PFSK-1 (cell line): Measurements from ENCODE around the gene PLEKHH1.

Source experiments
- FOXP2 ChIP-seq: optimal IDR thresholded peaks from 2 replicates; pipeline ENCODE3; 2011; ENCODE audit warnings: borderline replicate concordance, control low read depth, inconsistent platforms; ENCODE audit not compliant: insufficient read depth; ENCODE audit errors: extremely low read length, extremely low read depth
- POLR2AphosphoS5 ChIP-seq: IDR thresholded peaks from 2 replicates; pipeline ENCODE4 v1.6.1; 2012; ENCODE audit warnings: low read depth, mild to moderate bottlenecking, control low read depth, low read length, moderate library complexity
- SIN3A ChIP-seq: IDR thresholded peaks from 2 replicates; pipeline ENCODE4 v1.6.1; 2012; ENCODE audit warnings: mild to moderate bottlenecking, low read length, moderate library complexity, borderline replicate concordance; ENCODE audit not compliant: insufficient read depth
- TAF1 ChIP-seq: IDR thresholded peaks from 2 replicates; pipeline ENCODE4 v1.6.1; 2012; ENCODE audit warnings: low read length, control low read depth, borderline replicate concordance; ENCODE audit not compliant: insufficient read depth
- TF ChIP-seq, protein P1 (sequence below), 2 experiments: IDR thresholded peaks; 2 replicates each; pipeline versions ENCODE4 v1.6.1 to v1.8.0; 2011 to 2012; ENCODE audit warnings: low read depth in 2 of 2, low read length in 2 of 2, control low read depth in 1 of 2, inconsistent platforms in 1 of 2, mild to moderate bottlenecking in 1 of 2, moderate library complexity in 1 of 2; ENCODE audit not compliant: insufficient read depth in 1 of 2

The PLEKHH1 gene

DNA sequence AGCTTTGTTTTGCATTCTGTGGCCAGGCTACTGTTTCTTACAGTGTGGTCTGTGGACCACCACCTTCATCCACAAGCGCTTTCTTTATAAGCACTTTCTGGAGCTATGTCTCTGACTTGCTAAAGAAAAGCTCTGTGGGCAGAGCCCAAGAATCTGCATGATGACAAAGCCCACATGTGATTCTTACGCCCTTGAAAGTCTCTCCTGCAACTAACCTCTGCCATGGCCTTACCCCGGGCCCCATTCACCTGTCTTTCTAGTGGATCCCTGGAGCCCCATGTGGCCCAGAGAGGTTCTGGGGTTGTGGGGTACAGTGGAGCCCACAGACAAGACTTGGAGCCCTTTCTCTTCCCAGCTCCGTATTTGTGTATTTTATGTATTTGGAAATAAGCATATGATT, 16.6 kb downstream of the PLEKHH1 start:
- TF ChIP-seq POLR2AphosphoS5 (no peak), TAF1 (no peak), SIN3A (no peak), FOXP2 (no peak)
- TF ChIP-seq, protein P1, sequence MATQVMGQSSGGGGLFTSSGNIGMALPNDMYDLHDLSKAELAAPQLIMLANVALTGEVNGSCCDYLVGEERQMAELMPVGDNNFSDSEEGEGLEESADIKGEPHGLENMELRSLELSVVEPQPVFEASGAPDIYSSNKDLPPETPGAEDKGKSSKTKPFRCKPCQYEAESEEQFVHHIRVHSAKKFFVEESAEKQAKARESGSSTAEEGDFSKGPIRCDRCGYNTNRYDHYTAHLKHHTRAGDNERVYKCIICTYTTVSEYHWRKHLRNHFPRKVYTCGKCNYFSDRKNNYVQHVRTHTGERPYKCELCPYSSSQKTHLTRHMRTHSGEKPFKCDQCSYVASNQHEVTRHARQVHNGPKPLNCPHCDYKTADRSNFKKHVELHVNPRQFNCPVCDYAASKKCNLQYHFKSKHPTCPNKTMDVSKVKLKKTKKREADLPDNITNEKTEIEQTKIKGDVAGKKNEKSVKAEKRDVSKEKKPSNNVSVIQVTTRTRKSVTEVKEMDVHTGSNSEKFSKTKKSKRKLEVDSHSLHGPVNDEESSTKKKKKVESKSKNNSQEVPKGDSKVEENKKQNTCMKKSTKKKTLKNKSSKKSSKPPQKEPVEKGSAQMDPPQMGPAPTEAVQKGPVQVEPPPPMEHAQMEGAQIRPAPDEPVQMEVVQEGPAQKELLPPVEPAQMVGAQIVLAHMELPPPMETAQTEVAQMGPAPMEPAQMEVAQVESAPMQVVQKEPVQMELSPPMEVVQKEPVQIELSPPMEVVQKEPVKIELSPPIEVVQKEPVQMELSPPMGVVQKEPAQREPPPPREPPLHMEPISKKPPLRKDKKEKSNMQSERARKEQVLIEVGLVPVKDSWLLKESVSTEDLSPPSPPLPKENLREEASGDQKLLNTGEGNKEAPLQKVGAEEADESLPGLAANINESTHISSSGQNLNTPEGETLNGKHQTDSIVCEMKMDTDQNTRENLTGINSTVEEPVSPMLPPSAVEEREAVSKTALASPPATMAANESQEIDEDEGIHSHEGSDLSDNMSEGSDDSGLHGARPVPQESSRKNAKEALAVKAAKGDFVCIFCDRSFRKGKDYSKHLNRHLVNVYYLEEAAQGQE (IDR thresholded peaks at IDR 0.05; ENCODE audit: insufficient read depth in 1 of 2, low read depth in 2 of 2, low read length in 2 of 2), result no peak

DNA sequence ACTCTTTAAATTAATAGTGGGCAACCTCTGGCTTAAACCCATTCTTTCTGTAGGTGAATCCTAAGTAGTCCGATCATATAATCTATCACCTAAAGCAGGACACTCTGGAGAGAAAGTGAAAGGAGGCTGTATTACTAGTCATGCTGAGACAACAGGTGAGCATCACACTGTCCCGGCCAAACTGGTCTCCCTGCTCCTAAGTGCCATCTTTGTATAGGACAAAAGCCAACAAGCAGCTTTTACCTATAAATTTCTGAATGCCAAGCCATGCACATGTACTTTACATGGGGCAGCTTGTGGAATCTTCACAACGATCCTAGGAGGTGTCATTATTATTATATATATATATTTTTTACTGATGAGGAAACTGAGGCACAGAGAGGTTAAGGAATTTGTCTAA, 18.0 kb downstream of the PLEKHH1 start:
- TF ChIP-seq SIN3A (no peak), POLR2AphosphoS5 (no peak), TAF1 (no peak), FOXP2 (no peak)
- TF ChIP-seq, protein P1 (IDR thresholded peaks at IDR 0.05; ENCODE audit: insufficient read depth in 1 of 2, low read depth in 2 of 2, low read length in 2 of 2), result no peak

DNA sequence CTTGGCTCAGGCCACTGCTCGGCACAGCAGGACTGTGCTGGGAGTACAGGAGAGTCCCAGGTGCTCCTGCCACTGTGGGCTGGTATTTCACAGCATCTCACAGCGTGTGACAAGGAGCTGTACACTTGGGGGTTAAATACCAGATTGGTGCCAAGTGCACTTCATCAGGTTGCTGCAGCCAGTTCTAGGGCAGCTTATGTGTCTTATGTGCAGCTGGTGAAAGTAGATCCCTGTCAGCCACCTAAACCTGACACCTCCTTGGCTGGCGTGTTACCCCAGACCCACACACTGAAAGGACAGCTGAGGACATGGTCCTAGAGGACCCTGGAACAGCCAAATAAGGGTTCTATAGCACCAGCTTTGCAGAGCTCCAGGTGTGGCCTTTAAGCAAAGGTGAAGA, 18.9 kb downstream of the PLEKHH1 start:
- TF ChIP-seq FOXP2 (no peak), TAF1 (no peak), SIN3A (no peak), POLR2AphosphoS5 (no peak)

DNA sequence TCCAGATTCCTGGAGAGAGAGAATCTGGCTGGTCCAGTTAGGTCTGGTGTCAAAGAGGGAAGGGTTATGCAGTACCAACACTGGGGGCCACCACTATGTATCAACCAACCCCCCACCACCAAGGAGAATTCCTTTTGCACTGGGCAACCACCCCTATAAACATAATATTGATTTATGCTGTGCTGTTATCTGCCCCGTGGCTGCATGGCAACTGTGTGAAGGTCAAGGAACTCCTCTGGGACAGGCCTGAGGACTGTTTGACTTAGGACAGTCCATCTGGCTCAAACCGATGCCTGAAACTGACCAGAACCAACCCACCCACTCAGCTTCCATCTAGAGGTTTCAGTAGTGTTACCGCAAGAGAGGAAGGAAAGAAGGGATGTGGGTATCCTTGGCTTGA, 20.5 kb downstream of the PLEKHH1 start:
- TF ChIP-seq TAF1, result no peak
- no peak for TF ChIP-seq POLR2AphosphoS5
- TF ChIP-seq FOXP2, result no peak
- TF ChIP-seq SIN3A, result no peak
- TF ChIP-seq, protein P1 (IDR thresholded peaks at IDR 0.05; ENCODE audit: insufficient read depth in 1 of 2, low read depth in 2 of 2, low read length in 2 of 2), result no peak

DNA sequence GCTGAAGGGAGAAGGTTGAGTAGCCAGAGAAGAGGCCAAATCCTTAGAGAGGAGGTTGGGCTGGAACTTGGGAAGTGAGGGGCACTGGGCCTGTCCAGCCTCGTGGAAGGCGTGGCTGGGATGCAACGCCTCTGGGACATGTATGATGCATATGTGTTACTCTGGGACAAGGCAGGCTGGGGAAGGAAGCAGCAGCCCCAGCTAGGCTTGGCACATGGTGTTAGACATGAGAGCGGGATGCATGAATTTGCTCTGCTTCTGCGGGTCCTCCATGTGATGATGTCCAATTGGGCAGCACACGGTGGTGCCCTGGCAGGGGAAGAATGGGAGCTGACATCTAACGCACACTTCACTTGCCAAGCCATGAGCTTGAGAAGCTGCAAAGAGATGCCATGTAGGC, 21.3 kb downstream of the PLEKHH1 start:
- TF ChIP-seq TAF1, result no peak
- no peak for TF ChIP-seq SIN3A
- TF ChIP-seq, protein P1 (IDR thresholded peaks at IDR 0.05; ENCODE audit: insufficient read depth in 1 of 2, low read depth in 2 of 2, low read length in 2 of 2), result no peak
- no peak for TF ChIP-seq POLR2AphosphoS5
- no peak for TF ChIP-seq FOXP2
